GM12878 (cell line): ENCODE results near the gene TRPM6. TPM values are rescaled to one million over a fixed set of nuclear protein-coding genes. Genes with fewer than 3 reads are reported as not detected.

Source experiments
- ATAC-seq: fragments of 200-7000 bp; cut with Tn5 transposase; 3 replicates; pipeline ENCODE4 v1.9.1; 2020; ENCODE audit warnings: mild to moderate bottlenecking, moderate library complexity
- BruUV-seq: library from RNA; stranded (reverse); fragments of 400-500 nt; replicated peaks from 2 replicates; lab custom pipeline; 2021; lab: Mats Ljungman, UMichigan
- CTCF ChIA-PET: fragments of 300-600 bp; sonication (Branson Sonifier 250); formaldehyde crosslinking; extraction: SDS; loops from one replicate; lab custom pipeline; 2021; ENCODE audit warnings: inconsistent platforms; lab: Yijun Ruan, JAX
- POLR2A ChIA-PET: fragments of 350-600 bp; formaldehyde crosslinking; extraction: SDS; loops from one replicate; lab custom pipeline; 2021; ENCODE audit warnings: inconsistent platforms; lab: Charles Lee
- RAD21 ChIA-PET: fragments of 300-600 bp; sonication (Branson Sonifier 250); formaldehyde crosslinking; loops from one replicate; lab custom pipeline; 2023; ENCODE audit warnings: antibody characterized with exemption; ENCODE audit not compliant: unreplicated experiment; lab: Charles Lee
- SMC1A ChIA-PET: fragments of 300-600 bp; sonication (Branson Sonifier 250); formaldehyde crosslinking; loops from one replicate; lab custom pipeline; 2023; ENCODE audit not compliant: unreplicated experiment, uncharacterized antibody; lab: Charles Lee
- DNase-seq: peaks from one replicate; pipeline ENCODE4 v3.0.0-alpha.2; 2011; ENCODE audit warnings: low read depth, low spot score
- FAIRE-seq: peaks from 3 replicates; lab custom pipeline; 2011; peaks lifted over from hg19 to GRCh38; lab: Jason Lieb, UNC
- H2AFZ ChIP-seq: 2 replicates; pipeline ENCODE4 v1.6.0; 2011; ENCODE audit warnings: low read depth, low read length, control low read depth; ENCODE audit not compliant: control insufficient read depth
- H3K27ac ChIP-seq: 2 replicates; pipeline ENCODE4 v1.5.1; 2011; ENCODE audit warnings: control low read depth; ENCODE audit not compliant: control insufficient read depth, insufficient read depth
- H3K27me3 ChIP-seq, 2 experiments: replicated peaks in 1 of 2; 2 replicates each; pipeline versions ENCODE4 v1.6.0 to v1.6.1; 2011; ENCODE audit warnings: low read length in 1 of 2; ENCODE audit not compliant: control insufficient read depth in 2 of 2, insufficient read depth in 2 of 2
- H3K36me3 ChIP-seq, 2 experiments: 2 replicates each; pipeline ENCODE4 v1.5.1; 2011; ENCODE audit warnings: low read length in 1 of 2; ENCODE audit not compliant: control insufficient read depth in 2 of 2, insufficient read depth in 2 of 2
- H3K4me1 ChIP-seq: 2 replicates; pipeline ENCODE4 v1.6.1; 2011; ENCODE audit warnings: mild to moderate bottlenecking, low read length, moderate library complexity, mixed read lengths; ENCODE audit not compliant: control insufficient read depth, insufficient read depth
- H3K4me2 ChIP-seq: 2 replicates; pipeline ENCODE4 v1.6.0; 2011; ENCODE audit warnings: control low read depth; ENCODE audit not compliant: control insufficient read depth, insufficient read depth
- H3K4me3 ChIP-seq: fragments of 200-600 bp; sonication (generic); 2 replicates; pipeline ENCODE4 v1.5.1; 2016
- H3K79me2 ChIP-seq: 2 replicates; pipeline ENCODE4 v1.6.0; 2011; ENCODE audit warnings: low read length; ENCODE audit not compliant: control insufficient read depth, insufficient read depth
- H3K9ac ChIP-seq: 2 replicates; pipeline ENCODE4 v1.8.0; 2011; ENCODE audit warnings: low read length, control low read depth, mixed read lengths; ENCODE audit not compliant: control insufficient read depth, insufficient read depth
- H3K9me3 ChIP-seq: replicated peaks from 3 replicates; pipeline ENCODE4 v1.5.1; 2011; ENCODE audit warnings: mild to moderate bottlenecking, low read length; ENCODE audit not compliant: control insufficient read depth, insufficient read depth
- H4K20me1 ChIP-seq: 2 replicates; pipeline ENCODE4 v1.6.0; 2011; ENCODE audit not compliant: control insufficient read depth, insufficient read depth
- BHLHE40 ChIP-seq, 2 experiments: fragments of 450-650 bp in 1 of 2; IDR thresholded peaks; 2 replicates each; pipeline ENCODE4 v1.6.1; 2011 to 2017; ENCODE audit warnings: low read depth in 2 of 2, borderline replicate concordance in 1 of 2, improper control_type of control experiment in 1 of 2, low read length in 1 of 2, mild to moderate bottlenecking in 1 of 2
- EGR1 ChIP-seq, 2 experiments: IDR thresholded peaks; 1 replicate in 1 of 2; 2 replicates in 1 of 2; pipeline ENCODE4 v1.6.1; 2011 to 2012; ENCODE audit warnings: low read depth in 2 of 2, low read length in 2 of 2, borderline replicate concordance in 1 of 2, mild to moderate bottlenecking in 1 of 2, moderate library complexity in 1 of 2
- MLLT1 ChIP-seq: fragments of 450-650 bp; IDR thresholded peaks from 2 replicates; pipeline ENCODE4 v1.6.1; 2016; ENCODE audit warnings: mild to moderate bottlenecking
- SREBF1 ChIP-seq: IDR thresholded peaks from 2 replicates; pipeline ENCODE4 v1.6.1; 2012; ENCODE audit warnings: mild to moderate bottlenecking, low read length
- WGBS: methylation state at CpG from one replicate; pipeline ENCODE4 v1.1.6; 2016; ENCODE audit warnings: low lambda C conversion rate; ENCODE audit not compliant: insufficient replicate concordance, insufficient coverage; ENCODE audit errors: missing lambda C conversion rate; 5-methylcytosine and 5-hydroxymethylcytosine counted together
- in situ Hi-C: fragments of 300-500 bp; cut with MboI; formaldehyde crosslinking; loops from 9 replicates; pipeline ENCODE4 v1.14.3; 2018; ENCODE audit warnings: mixed read lengths
- intact Hi-C: fragments of 100-400 bp; cut with micrococcal nuclease; formaldehyde crosslinking; loops from one replicate; pipeline ENCODE4 v1.14.2; 2022; ENCODE audit not compliant: unreplicated experiment
- polyA plus RNA-seq, 11 experiments: library from polyadenylated mRNA; depleted of rRNA in 4 of 11; unstranded in 6 of 11; stranded (reverse) in 5 of 11; fragments of >200 nt; fragmentation: Nextera tagmentation in 4 of 11; fragmentation: Illumina TruSeq in 1 of 11; extraction: Ambion mirVana in 4 of 11; extraction: Trizol in 1 of 11; gene quantifications; 1 replicate in 1 of 11; 2 replicates in 10 of 11; pipeline versions ENCODE4 v1.2.1 to v1.2.3, GENCODE V29; 2011 to 2016; ENCODE audit warnings: inconsistent platforms in 2 of 11, missing spikeins in 2 of 11, low read depth in 1 of 11
- total RNA-seq, 4 experiments: library from RNA; depleted of rRNA in 3 of 4; stranded (reverse); fragments of >200 nt in 3 of 4; fragmentation: Illumina TruSeq in 1 of 4; extraction: Trizol in 1 of 4; gene quantifications; 2 replicates each; pipeline versions ENCODE4 v1.2.1 to v1.2.3, GENCODE V29; 2013 to 2021

Gene TRPM6
- total and polyA plus RNA-seq, 10 of the 15 experiments (the other 5 are each of a cell fraction or from before 2014, with no cell fraction given), result under 0.01 to 0.34 (median 0.05) TPM; not detected in 1

GRCh38 chr9:74742191-74742790, 145.4 kb downstream of the TRPM6 start (continued):
- TF ChIP-seq EGR1 (IDR thresholded peaks at IDR 0.05; ENCODE audit: borderline replicate concordance in 1 of 2, low read depth in 2 of 2, low read length in 2 of 2) (no peak), SREBF1 (no peak), MLLT1 (no peak)

DNA sequence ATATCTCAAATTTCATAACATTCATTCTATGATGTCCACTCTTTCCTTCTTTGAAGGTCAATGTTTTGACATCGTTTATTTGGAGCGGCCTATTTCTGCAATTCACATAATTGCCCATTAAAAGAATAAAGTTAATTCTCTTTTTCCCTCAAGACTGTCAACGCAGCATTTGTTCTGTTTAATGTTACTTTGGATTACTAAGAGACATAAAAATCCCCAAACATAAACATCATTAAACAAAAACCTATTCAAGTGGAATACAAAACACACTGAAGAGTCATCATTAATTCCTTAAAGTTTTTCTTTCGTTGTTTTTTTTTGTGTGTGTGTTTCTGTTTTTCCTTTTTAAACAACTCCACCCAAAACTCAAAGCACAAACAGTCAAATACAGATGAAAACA, 151.1 kb downstream of the TRPM6 start:
- Histone ChIP-seq H3K4me1 (no peaks in the 10 kb centered on the region), H3K27ac (no peak overlapping the region), H3K27me3 (no peaks in the 10 kb centered on the region; a peak in 1 of 4 replicates), H4K20me1 (no peaks in the 10 kb centered on the region), H3K9me3 (no peaks in the 10 kb centered on the region), H3K9ac (no peak overlapping the region), H3K4me2 (no peak overlapping the region), H3K4me3 (no peak overlapping the region), H2AFZ (no peak overlapping the region), H3K79me2 (no peaks in the 10 kb centered on the region), H3K36me3 (no peaks in the 10 kb centered on the region)
- no TSS peak for BruUV-seq
- ChIA-PET CTCF (no interaction called here), POLR2A (interaction anchor here (0.6 kb wide), 1 partner anchor 10 kb away, joined by 9 read pairs; no protein-coding TSS in a partner anchor), RAD21 (no interaction called here), SMC1A (no interaction called here)
- 25% methylated on average over 4 of the region's 4 CpGs for WGBS
- DNase-seq (no peak), ATAC-seq (no peak), FAIRE-seq (no peak)
- in situ Hi-C loops (loop anchor here (25.0 kb wide), 1 partner anchor 1049 kb away; no protein-coding TSS in a partner anchor), intact Hi-C loops (no loop called here)
- TF ChIP-seq BHLHE40 (IDR thresholded peaks at IDR 0.05; ENCODE audit: borderline replicate concordance in 1 of 2, low read depth in 2 of 2, low read length in 1 of 2), result no peak
